HepG2 (cell line): ENCODE measurements around the gene ZNF605. TPM values are rescaled to one million over a fixed set of nuclear protein-coding genes. Genes with fewer than 3 reads are reported as not detected.
A peak's percentile ranks its signal among the peaks of the same experiment; 100 is the strongest.

ENCODE experiments used
- CENPX ChIP-seq: sonication (generic); formaldehyde crosslinking; IDR thresholded peaks from 2 replicates; pipeline ENCODE4 v1.9.0; 2021; ENCODE audit warnings: mild to moderate bottlenecking, missing genetic modification reagents, moderate library complexity
- FOXA3 ChIP-seq: IDR thresholded peaks from 2 replicates; pipeline ENCODE4 v1.6.1; 2016; ENCODE audit warnings: missing genetic modification reagents, missing compliant biosample characterization
- PCBP1 ChIP-seq: fragments of 200-400 bp; formaldehyde crosslinking; IDR thresholded peaks from 2 replicates; pipeline ENCODE4 v1.6.1; 2017; ENCODE audit warnings: mild to moderate bottlenecking, low read depth, low read length, borderline replicate concordance
- PPARG ChIP-seq: conservative IDR thresholded peaks from 2 replicates; pipeline ENCODE4 v1.6.1; 2016; ENCODE audit warnings: missing biosample characterization, missing genetic modification reagents
- SCMH1 ChIP-seq: sonication (generic); formaldehyde crosslinking; IDR thresholded peaks from 2 replicates; pipeline ENCODE4 v1.9.0; 2021; ENCODE audit warnings: missing genetic modification reagents, mild to moderate bottlenecking, borderline replicate concordance
- SRSF1 ChIP-seq: fragments of 200-400 bp; formaldehyde crosslinking; optimal IDR thresholded peaks from 2 replicates; pipeline ENCODE3; 2017; ENCODE audit warnings: mild to moderate bottlenecking, low read depth, low read length, moderate library complexity
- YEATS4 ChIP-seq: sonication (generic); formaldehyde crosslinking; IDR thresholded peaks from 2 replicates; pipeline ENCODE4 v1.4.0; 2020; ENCODE audit warnings: missing genetic modification reagents, borderline replicate concordance
- ZBTB20 ChIP-seq: sonication (generic); formaldehyde crosslinking; IDR thresholded peaks from 2 replicates; pipeline ENCODE4 v1.8.1; 2023; ENCODE audit warnings: missing genetic modification reagents, low read depth, mild to moderate bottlenecking, borderline replicate concordance
- ZFP1 ChIP-seq: IDR thresholded peaks from 2 replicates; pipeline ENCODE4 v1.6.1; 2016
- ZNF232 ChIP-seq: sonication (generic); formaldehyde crosslinking; IDR thresholded peaks from 2 replicates; pipeline ENCODE4 v1.4.0; 2020; ENCODE audit warnings: missing genetic modification reagents, borderline replicate concordance
- ZNF550 ChIP-seq: sonication (generic); formaldehyde crosslinking; IDR thresholded peaks from 2 replicates; pipeline ENCODE4 v1.4.0; 2020; ENCODE audit warnings: mild to moderate bottlenecking, missing genetic modification reagents, borderline replicate concordance
- ZSCAN30 ChIP-seq: sonication (generic); formaldehyde crosslinking; IDR thresholded peaks from 2 replicates; pipeline ENCODE4 v1.5.0; 2020; ENCODE audit warnings: mild to moderate bottlenecking, missing genetic modification reagents
- polyA plus RNA-seq, 8 experiments: library from polyadenylated mRNA; depleted of rRNA in 3 of 8; stranded (reverse) in 7 of 8; unstranded in 1 of 8; fragments of >200 nt; fragmentation: Illumina TruSeq in 4 of 8; extraction: Trizol in 4 of 8; gene quantifications; 2 replicates each; pipeline versions ENCODE4 v1.2.1 to v1.2.3, GENCODE V29; 2011 to 2016; ENCODE audit warnings: low read depth in 4 of 8, missing spikeins in 1 of 8, mixed read lengths in 1 of 8; ENCODE audit not compliant: insufficient read depth in 1 of 8
- total RNA-seq, 5 experiments: library from RNA; depleted of rRNA; stranded (reverse); fragments of >200 nt; fragmentation: Illumina TruSeq; extraction: Trizol; gene quantifications; 2 replicates each; pipeline ENCODE4 v1.2.3, GENCODE V29; 2016; ENCODE audit warnings: low read depth in 1 of 5
- TF ChIP-seq, protein P1 (sequence below): sonication (generic); formaldehyde crosslinking; IDR thresholded peaks from 2 replicates; pipeline ENCODE4 v1.5.0; 2020; ENCODE audit warnings: mild to moderate bottlenecking, missing genetic modification reagents
- TF ChIP-seq, protein P2 (sequence below): sonication (generic); formaldehyde crosslinking; IDR thresholded peaks from 2 replicates; pipeline ENCODE4 v1.4.0; 2020; ENCODE audit warnings: missing genetic modification reagents
- TF ChIP-seq, protein P3 (sequence below): sonication (generic); formaldehyde crosslinking; IDR thresholded peaks from 2 replicates; pipeline ENCODE4 v1.4.0; 2020; ENCODE audit warnings: low read depth, mild to moderate bottlenecking, missing genetic modification reagents
- TF ChIP-seq, protein P4 (sequence below): sonication (generic); formaldehyde crosslinking; IDR thresholded peaks from 2 replicates; pipeline ENCODE4 v1.5.0; 2020; ENCODE audit warnings: mild to moderate bottlenecking, missing genetic modification reagents, moderate library complexity
- TF ChIP-seq, protein P5 (sequence below): sonication (generic); formaldehyde crosslinking; IDR thresholded peaks from 2 replicates; pipeline ENCODE4 v1.4.0; 2020; ENCODE audit warnings: missing genetic modification reagents
- TF ChIP-seq, protein P6 (sequence below): sonication (generic); formaldehyde crosslinking; conservative IDR thresholded peaks from 2 replicates; pipeline ENCODE4 v1.8.1; 2023; ENCODE audit warnings: missing genetic modification reagents

ZNF605 gene
- total and polyA plus RNA-seq, 2 of the 13 experiments (the other 11 are each of a cell fraction or from before 2014, with no cell fraction given) = 6.7 to 6.8 TPM

DNA sequence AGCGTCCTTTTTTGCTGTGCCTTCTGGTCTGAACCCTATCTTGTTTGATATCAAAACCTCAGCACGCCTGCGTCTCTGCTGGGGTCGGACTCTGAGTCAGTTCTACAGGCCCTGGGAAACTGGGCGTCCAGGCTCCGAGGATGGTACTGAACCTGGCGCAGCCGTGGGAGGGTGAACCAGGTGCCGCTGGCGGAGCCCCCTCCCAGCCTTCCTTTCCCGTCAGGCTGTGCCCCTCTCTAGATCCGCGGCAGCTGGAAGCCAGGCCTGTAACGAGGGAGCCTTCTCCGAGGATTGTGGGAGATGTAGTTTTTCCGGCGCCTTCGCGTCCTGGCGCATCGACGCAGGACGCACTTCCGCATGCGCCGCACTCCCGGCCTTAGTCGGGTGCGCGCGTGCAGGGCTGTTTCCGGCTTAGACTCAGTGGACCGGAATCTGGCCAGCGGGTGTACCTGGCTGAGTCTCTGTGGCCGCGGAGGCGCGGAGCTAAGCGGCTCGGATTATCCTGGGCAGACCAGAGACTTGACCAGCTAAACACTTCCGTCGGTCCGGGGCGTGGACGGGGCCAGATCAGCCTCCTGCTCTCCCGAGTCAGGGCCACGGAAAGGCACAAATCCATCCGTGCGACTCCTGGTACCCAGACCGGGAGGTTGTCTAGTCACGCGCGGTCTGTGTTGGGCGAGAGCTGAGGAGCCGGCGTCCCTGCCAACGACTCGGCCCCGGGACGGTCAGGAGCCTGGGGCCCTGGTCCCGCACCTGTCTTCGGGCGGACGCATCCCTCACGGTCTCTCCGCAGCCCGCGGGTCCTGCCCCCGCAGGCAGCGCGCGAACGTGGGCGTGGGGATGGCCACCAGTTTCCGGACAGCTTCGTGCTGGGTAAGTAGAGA, 30.1 kb upstream of the ZNF605 start, which contains the start of gene ZNF26 (continued):
- TF ChIP-seq, protein P1, sequence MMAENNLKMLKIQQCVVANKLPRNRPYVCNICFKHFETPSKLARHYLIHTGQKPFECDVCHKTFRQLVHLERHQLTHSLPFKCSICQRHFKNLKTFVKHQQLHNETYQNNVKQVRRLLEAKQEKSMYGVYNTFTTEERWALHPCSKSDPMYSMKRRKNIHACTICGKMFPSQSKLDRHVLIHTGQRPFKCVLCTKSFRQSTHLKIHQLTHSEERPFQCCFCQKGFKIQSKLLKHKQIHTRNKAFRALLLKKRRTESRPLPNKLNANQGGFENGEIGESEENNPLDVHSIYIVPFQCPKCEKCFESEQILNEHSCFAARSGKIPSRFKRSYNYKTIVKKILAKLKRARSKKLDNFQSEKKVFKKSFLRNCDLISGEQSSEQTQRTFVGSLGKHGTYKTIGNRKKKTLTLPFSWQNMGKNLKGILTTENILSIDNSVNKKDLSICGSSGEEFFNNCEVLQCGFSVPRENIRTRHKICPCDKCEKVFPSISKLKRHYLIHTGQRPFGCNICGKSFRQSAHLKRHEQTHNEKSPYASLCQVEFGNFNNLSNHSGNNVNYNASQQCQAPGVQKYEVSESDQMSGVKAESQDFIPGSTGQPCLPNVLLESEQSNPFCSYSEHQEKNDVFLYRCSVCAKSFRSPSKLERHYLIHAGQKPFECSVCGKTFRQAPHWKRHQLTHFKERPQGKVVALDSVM = no peak
- TF ChIP-seq, protein P2, sequence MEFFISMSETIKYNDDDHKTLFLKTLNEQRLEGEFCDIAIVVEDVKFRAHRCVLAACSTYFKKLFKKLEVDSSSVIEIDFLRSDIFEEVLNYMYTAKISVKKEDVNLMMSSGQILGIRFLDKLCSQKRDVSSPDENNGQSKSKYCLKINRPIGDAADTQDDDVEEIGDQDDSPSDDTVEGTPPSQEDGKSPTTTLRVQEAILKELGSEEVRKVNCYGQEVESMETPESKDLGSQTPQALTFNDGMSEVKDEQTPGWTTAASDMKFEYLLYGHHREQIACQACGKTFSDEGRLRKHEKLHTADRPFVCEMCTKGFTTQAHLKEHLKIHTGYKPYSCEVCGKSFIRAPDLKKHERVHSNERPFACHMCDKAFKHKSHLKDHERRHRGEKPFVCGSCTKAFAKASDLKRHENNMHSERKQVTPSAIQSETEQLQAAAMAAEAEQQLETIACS = peak; percentile 98
- TF ChIP-seq FOXA3 (CRISPR knock-in tag) = peak; percentile 59; the same call in 1 of the 2 replicates
- TF ChIP-seq ZNF550 = 0 out of 2 replicates have a peak, but pooled peaks have one; percentile 32
- TF ChIP-seq PPARG (CRISPR knock-in tag) = peak; percentile 48; the same call in 1 of the 2 replicates
- TF ChIP-seq ZNF232 = peak; percentile 17; the same call in 1 of the 2 replicates
- TF ChIP-seq SCMH1 = no peak
- 0 out of 2 replicates have a peak, but pooled peaks have one; percentile 52 for TF ChIP-seq ZFP1
- TF ChIP-seq, protein P3, sequence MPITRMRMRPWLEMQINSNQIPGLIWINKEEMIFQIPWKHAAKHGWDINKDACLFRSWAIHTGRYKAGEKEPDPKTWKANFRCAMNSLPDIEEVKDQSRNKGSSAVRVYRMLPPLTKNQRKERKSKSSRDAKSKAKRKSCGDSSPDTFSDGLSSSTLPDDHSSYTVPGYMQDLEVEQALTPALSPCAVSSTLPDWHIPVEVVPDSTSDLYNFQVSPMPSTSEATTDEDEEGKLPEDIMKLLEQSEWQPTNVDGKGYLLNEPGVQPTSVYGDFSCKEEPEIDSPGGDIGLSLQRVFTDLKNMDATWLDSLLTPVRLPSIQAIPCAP (CRISPR knock-in tag) = no peak
- TF ChIP-seq PCBP1 = no peak
- no peak; the same call in 1 of the 2 replicates for TF ChIP-seq ZBTB20 (CRISPR knock-in tag)
- TF ChIP-seq ZSCAN30 (CRISPR knock-in tag) = no peak
- TF ChIP-seq, protein P4, sequence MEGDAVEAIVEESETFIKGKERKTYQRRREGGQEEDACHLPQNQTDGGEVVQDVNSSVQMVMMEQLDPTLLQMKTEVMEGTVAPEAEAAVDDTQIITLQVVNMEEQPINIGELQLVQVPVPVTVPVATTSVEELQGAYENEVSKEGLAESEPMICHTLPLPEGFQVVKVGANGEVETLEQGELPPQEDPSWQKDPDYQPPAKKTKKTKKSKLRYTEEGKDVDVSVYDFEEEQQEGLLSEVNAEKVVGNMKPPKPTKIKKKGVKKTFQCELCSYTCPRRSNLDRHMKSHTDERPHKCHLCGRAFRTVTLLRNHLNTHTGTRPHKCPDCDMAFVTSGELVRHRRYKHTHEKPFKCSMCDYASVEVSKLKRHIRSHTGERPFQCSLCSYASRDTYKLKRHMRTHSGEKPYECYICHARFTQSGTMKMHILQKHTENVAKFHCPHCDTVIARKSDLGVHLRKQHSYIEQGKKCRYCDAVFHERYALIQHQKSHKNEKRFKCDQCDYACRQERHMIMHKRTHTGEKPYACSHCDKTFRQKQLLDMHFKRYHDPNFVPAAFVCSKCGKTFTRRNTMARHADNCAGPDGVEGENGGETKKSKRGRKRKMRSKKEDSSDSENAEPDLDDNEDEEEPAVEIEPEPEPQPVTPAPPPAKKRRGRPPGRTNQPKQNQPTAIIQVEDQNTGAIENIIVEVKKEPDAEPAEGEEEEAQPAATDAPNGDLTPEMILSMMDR (CRISPR knock-in tag) = peak; percentile 35; the same call in 1 of the 2 replicates
- peak; percentile 46 for TF ChIP-seq SRSF1
- TF ChIP-seq CENPX (CRISPR knock-in tag) = no peak
- TF ChIP-seq, protein P5, sequence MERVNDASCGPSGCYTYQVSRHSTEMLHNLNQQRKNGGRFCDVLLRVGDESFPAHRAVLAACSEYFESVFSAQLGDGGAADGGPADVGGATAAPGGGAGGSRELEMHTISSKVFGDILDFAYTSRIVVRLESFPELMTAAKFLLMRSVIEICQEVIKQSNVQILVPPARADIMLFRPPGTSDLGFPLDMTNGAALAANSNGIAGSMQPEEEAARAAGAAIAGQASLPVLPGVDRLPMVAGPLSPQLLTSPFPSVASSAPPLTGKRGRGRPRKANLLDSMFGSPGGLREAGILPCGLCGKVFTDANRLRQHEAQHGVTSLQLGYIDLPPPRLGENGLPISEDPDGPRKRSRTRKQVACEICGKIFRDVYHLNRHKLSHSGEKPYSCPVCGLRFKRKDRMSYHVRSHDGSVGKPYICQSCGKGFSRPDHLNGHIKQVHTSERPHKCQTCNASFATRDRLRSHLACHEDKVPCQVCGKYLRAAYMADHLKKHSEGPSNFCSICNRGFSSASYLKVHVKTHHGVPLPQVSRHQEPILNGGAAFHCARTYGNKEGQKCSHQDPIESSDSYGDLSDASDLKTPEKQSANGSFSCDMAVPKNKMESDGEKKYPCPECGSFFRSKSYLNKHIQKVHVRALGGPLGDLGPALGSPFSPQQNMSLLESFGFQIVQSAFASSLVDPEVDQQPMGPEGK (CRISPR knock-in tag) = peak; percentile 91
- TF ChIP-seq, protein P6, sequence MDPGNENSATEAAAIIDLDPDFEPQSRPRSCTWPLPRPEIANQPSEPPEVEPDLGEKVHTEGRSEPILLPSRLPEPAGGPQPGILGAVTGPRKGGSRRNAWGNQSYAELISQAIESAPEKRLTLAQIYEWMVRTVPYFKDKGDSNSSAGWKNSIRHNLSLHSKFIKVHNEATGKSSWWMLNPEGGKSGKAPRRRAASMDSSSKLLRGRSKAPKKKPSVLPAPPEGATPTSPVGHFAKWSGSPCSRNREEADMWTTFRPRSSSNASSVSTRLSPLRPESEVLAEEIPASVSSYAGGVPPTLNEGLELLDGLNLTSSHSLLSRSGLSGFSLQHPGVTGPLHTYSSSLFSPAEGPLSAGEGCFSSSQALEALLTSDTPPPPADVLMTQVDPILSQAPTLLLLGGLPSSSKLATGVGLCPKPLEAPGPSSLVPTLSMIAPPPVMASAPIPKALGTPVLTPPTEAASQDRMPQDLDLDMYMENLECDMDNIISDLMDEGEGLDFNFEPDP (CRISPR knock-in tag) = 0 out of 2 replicates have a peak, but pooled peaks have one; percentile 41
- peak; percentile 90 for TF ChIP-seq YEATS4 (CRISPR knock-in tag)
